HTR-8/SVneo (cell line): ENCODE data around the gene ZNF469.

ENCODE experiments used
- DNase-seq: peaks from one replicate; pipeline ENCODE4 v3.0.0; 2011; ENCODE audit warnings: low spot score, mixed read lengths; ENCODE audit not compliant: insufficient read length
- FAIRE-seq: peaks from 2 replicates; lab custom pipeline; 2011; peaks lifted over from hg19 to GRCh38; lab: Jason Lieb, UNC

Gene ZNF469

GRCh38 chr16:88387941-88388627, 5.3 kb downstream of the ZNF469 start:
- FAIRE-seq (no peak), DNase-seq (no peak)

- FAIRE-seq, result no peak
- DNase-seq, result no peak
Observed at GRCh38 chr16:88389191-88389590, 6.4 kb downstream of the ZNF469 start.

- no peak for DNase-seq
- no peak for FAIRE-seq
Observed at GRCh38 chr16:88389621-88390160, 6.9 kb downstream of the ZNF469 start.

- DNase-seq (no peak), FAIRE-seq (no peak)
Observed at GRCh38 chr16:88390265-88390664, 7.5 kb downstream of the ZNF469 start.

GRCh38 chr16:88390735-88391134, 8.0 kb downstream of the ZNF469 start:
- DNase-seq (no peak), FAIRE-seq (no peak)

- FAIRE-seq (no peak), DNase-seq (no peak)
Observed at GRCh38 chr16:88391144-88391850, 8.5 kb downstream of the ZNF469 start.

- DNase-seq (no peak), FAIRE-seq (no peak)
Observed at GRCh38 chr16:88392111-88392510, 9.4 kb downstream of the ZNF469 start.

GRCh38 chr16:88392616-88393015, 9.9 kb downstream of the ZNF469 start:
- no peak for DNase-seq
- no peak for FAIRE-seq

GRCh38 chr16:88393034-88393433, 10.3 kb downstream of the ZNF469 start:
- FAIRE-seq (no peak), DNase-seq (no peak)

- DNase-seq, result no peak
- no peak for FAIRE-seq
Observed at GRCh38 chr16:88393571-88393970, 10.8 kb downstream of the ZNF469 start.

GRCh38 chr16:88394426-88394825, 11.7 kb downstream of the ZNF469 start:
- FAIRE-seq (no peak), DNase-seq (no peak)

GRCh38 chr16:88395669-88396584, 13.2 kb downstream of the ZNF469 start:
- DNase-seq (no peak), FAIRE-seq (no peak)

GRCh38 chr16:88398170-88398873, 15.6 kb downstream of the ZNF469 start:
- DNase-seq (no peak), FAIRE-seq (peak; percentile 52)

- DNase-seq, result no peak
- FAIRE-seq, result no peak
Observed at GRCh38 chr16:88398874-88399178, 16.1 kb downstream of the ZNF469 start.

GRCh38 chr16:88400186-88400585, 17.4 kb downstream of the ZNF469 start:
- DNase-seq (no peak), FAIRE-seq (no peak)

- no peak for DNase-seq
- peak; percentile 95 for FAIRE-seq
Observed at GRCh38 chr16:88401604-88402246, 19.0 kb downstream of the ZNF469 start.

GRCh38 chr16:88402551-88403240, 19.9 kb downstream of the ZNF469 start:
- no peak for DNase-seq
- no peak for FAIRE-seq

GRCh38 chr16:88403794-88404581, 21.2 kb downstream of the ZNF469 start:
- peak; percentile 86 for FAIRE-seq
- no peak for DNase-seq
